Neural progenitor cell (in vitro differentiated cells): ENCODE measurements around the gene PLXNB2. TPM values are rescaled to one million over a fixed set of nuclear protein-coding genes. Genes with fewer than 3 reads are reported as not detected.

Source experiments
- DNase-seq: peaks from one replicate; pipeline ENCODE4 v3.0.0-alpha.2; 2016; ENCODE audit warnings: low spot score
- H2AFZ ChIP-seq: fragments of 200-600 bp; sonication (generic); replicated peaks from 2 replicates; pipeline ENCODE4 v1.6.1; 2016; ENCODE audit warnings: antibody characterized with exemption
- H3F3A ChIP-seq: fragments of 200-600 bp; sonication (generic); 2 replicates; pipeline ENCODE4 v1.6.1; 2016; ENCODE audit warnings: antibody characterized with exemption, low read depth
- H3K27ac ChIP-seq: fragments of 200-600 bp; sonication (generic); 2 replicates; pipeline ENCODE4 v1.5.1; 2016; ENCODE audit warnings: mild to moderate bottlenecking
- H3K27me3 ChIP-seq: fragments of 200-600 bp; sonication (generic); 2 replicates; pipeline ENCODE4 v1.6.1; 2016; ENCODE audit warnings: mild to moderate bottlenecking, moderate library complexity
- H3K36me3 ChIP-seq: fragments of 200-600 bp; sonication (generic); 2 replicates; pipeline ENCODE4 v1.5.1; 2016
- H3K4me1 ChIP-seq: fragments of 200-600 bp; sonication (generic); 2 replicates; pipeline ENCODE4 v1.6.1; 2016; ENCODE audit warnings: mixed run types
- H3K4me2 ChIP-seq: fragments of 200-600 bp; sonication (generic); 2 replicates; pipeline ENCODE4 v1.6.1; 2016
- H3K4me3 ChIP-seq: fragments of 200-600 bp; sonication (generic); 2 replicates; pipeline ENCODE4 v1.5.1; 2016
- H3K79me2 ChIP-seq: fragments of 200-600 bp; sonication (generic); 2 replicates; pipeline ENCODE4 v1.6.1; 2016; ENCODE audit warnings: low read depth
- H3K9ac ChIP-seq: fragments of 200-600 bp; sonication (generic); 2 replicates; pipeline ENCODE4 v1.6.1; 2016
- H3K9me3 ChIP-seq: fragments of 200-600 bp; sonication (generic); 2 replicates; pipeline ENCODE4 v1.5.1; 2016; ENCODE audit warnings: low read depth
- H4K20me1 ChIP-seq: fragments of 200-600 bp; sonication (generic); 2 replicates; pipeline ENCODE4 v1.6.1; 2016; ENCODE audit warnings: low read depth
- H3K27ac Mint-ChIP-seq: 3 replicates; pipeline ENCODE4 v1.8.0; 2021; ENCODE audit warnings: mixed read lengths
- H3K27me3 Mint-ChIP-seq: 2 replicates; pipeline ENCODE4 v1.8.0; 2022; ENCODE audit warnings: low read depth, mild to moderate bottlenecking, inconsistent platforms, moderate library complexity, mixed read lengths; ENCODE audit not compliant: insufficient read depth
- H3K36me3 Mint-ChIP-seq: 3 replicates; pipeline ENCODE4 v1.8.0; 2021; ENCODE audit warnings: mixed read lengths
- H3K4me1 Mint-ChIP-seq: 3 replicates; pipeline ENCODE4 v1.8.0; 2021; ENCODE audit warnings: mixed read lengths
- H3K4me3 Mint-ChIP-seq: 3 replicates; pipeline ENCODE4 v1.8.0; 2021; ENCODE audit warnings: mild to moderate bottlenecking, moderate library complexity, mixed read lengths
- H3K9me3 Mint-ChIP-seq: 3 replicates; pipeline ENCODE4 v1.8.0; 2020; ENCODE audit warnings: mixed read lengths
- EZH2 ChIP-seq: fragments of 200-600 bp; sonication (generic); IDR thresholded peaks from 2 replicates; pipeline ENCODE4 v1.6.1; 2017; ENCODE audit warnings: antibody characterized with exemption, mild to moderate bottlenecking, moderate library complexity
- EZH2phosphoT487 ChIP-seq: fragments of 200-600 bp; sonication (generic); IDR thresholded peaks from 2 replicates; pipeline ENCODE4 v1.6.1; 2017; ENCODE audit warnings: antibody characterized with exemption
- total RNA-seq: library from RNA; depleted of rRNA; stranded (reverse); fragments of >200 nt; gene quantifications from 2 replicates; pipeline ENCODE4 v1.2.3, GENCODE V29; 2015; ENCODE audit warnings: low replicate concordance
- TF ChIP-seq, protein P1 (sequence below): fragments of 200-600 bp; sonication (generic); IDR thresholded peaks from 2 replicates; pipeline ENCODE4 v1.5.1; 2017; ENCODE audit warnings: antibody characterized with exemption, mild to moderate bottlenecking

PLXNB2 gene
- total RNA-seq, 1 donor from 2014 or later: 32.4 TPM

DNA sequence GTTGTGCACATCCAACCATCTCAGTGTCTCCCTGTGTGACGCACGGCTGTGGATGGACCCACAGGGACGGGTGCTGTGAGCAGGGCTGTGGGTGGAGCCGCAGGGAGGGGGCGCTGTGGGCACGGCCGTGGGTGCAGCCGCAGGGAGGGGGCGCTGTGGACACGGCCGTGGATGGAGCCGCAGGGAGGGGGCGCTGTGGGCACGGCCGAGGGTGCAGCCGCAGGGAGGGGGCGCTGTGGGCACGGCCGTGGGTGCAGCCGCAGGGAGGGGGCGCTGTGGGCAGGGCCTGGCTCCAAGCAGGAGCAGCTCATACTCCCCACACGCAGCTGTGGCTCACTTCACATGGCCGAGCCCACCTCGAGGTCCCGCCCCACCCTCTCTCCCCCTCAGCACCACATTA, 31.3 kb downstream of the PLXNB2 start:
- Histone ChIP-seq H3K79me2 (no peaks in the 10 kb centered on the region), H3K36me3 (no peaks in the 10 kb centered on the region), H3K4me3 (no peak overlapping the region), H3F3A (peaks cover 33% of the 10 kb centered on the region), H4K20me1 (peaks cover 33% of the 10 kb centered on the region), H2AFZ (no peak overlapping the region), H3K27me3 (peaks cover 4% of the 10 kb centered on the region), H3K27ac (no peak overlapping the region), H3K9ac (no peak overlapping the region), H3K4me1 (peaks cover 14% of the 10 kb centered on the region), H3K9me3 (no peaks in the 10 kb centered on the region), H3K4me2 (no peak overlapping the region)
- Mint-ChIP-seq H3K4me1 (peaks cover 22% of the 10 kb centered on the region), H3K27ac (no peak overlapping the region), H3K9me3 (no peaks in the 10 kb centered on the region), H3K4me3 (no peak overlapping the region), H3K27me3 (peaks cover 10% of the 10 kb centered on the region), H3K36me3 (peaks cover 23% of the 10 kb centered on the region)
- TF ChIP-seq EZH2 (no peak), EZH2phosphoT487 (no peak)
- TF ChIP-seq, protein P1, sequence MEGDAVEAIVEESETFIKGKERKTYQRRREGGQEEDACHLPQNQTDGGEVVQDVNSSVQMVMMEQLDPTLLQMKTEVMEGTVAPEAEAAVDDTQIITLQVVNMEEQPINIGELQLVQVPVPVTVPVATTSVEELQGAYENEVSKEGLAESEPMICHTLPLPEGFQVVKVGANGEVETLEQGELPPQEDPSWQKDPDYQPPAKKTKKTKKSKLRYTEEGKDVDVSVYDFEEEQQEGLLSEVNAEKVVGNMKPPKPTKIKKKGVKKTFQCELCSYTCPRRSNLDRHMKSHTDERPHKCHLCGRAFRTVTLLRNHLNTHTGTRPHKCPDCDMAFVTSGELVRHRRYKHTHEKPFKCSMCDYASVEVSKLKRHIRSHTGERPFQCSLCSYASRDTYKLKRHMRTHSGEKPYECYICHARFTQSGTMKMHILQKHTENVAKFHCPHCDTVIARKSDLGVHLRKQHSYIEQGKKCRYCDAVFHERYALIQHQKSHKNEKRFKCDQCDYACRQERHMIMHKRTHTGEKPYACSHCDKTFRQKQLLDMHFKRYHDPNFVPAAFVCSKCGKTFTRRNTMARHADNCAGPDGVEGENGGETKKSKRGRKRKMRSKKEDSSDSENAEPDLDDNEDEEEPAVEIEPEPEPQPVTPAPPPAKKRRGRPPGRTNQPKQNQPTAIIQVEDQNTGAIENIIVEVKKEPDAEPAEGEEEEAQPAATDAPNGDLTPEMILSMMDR: peak; percentile 45
- no peak for DNase-seq

DNA sequence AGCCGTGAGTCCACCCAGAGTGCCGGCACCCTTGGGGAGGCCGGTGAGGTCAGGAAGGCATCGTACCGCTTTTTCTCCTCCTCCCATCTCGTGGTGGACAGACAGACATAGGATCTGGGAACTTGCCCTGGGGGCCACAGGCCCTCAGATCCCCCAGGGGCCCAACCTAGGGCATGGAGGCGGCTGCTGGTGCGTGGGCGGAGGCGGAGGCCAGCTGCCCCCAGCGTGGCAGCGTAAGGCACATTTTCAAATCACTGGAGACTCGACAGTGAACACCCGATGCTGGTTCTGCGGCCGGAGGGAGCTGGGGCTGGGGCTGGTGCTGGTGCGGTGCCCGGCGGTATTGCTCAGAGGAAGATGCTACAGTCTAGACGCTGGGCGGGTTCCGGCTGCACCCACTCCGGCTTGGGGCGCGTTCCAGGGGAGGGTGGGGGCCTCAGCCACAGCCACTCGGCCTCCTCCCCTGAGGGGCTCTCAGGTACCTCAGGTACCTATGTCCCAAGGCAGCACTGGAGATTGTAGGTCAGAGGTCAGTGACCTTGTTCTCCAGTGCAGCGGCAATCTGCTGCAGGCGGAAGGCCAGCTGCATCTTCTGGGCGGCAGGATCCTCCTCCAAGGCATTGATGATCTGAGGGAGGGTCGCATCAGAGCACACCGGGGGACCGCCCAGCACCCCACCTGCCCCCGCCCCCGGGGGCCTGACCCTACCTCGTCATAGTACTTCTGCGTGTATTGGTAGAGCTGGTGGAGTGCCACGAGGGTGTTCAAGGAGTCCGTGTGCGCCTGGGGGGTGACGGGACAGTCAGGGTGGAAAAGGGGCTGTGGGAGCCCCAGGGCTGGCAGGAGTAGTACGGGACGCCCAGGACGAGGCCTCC, 32.0 kb downstream of the PLXNB2 start:
- Histone ChIP-seq H3F3A (peaks cover 40% of the 10 kb centered on the region), H3K4me3 (no peak overlapping the region), H3K9ac (no peak overlapping the region), H3K36me3 (no peaks in the 10 kb centered on the region), H2AFZ (no peak overlapping the region), H3K4me1 (peaks cover 20% of the 10 kb centered on the region), H3K27ac (no peak overlapping the region), H4K20me1 (peaks cover 39% of the 10 kb centered on the region), H3K27me3 (peaks cover 11% of the 10 kb centered on the region), H3K9me3 (no peaks in the 10 kb centered on the region), H3K4me2 (no peak overlapping the region), H3K79me2 (no peaks in the 10 kb centered on the region)
- peaks cover 23% of the 10 kb centered on the region for H3K4me1 Mint-ChIP-seq
- H3K9me3 Mint-ChIP-seq: no peaks in the 10 kb centered on the region
- no peak for DNase-seq
- H3K4me3 Mint-ChIP-seq: no peak overlapping the region
- TF ChIP-seq EZH2phosphoT487: no peak
- TF ChIP-seq EZH2: no peak
- TF ChIP-seq, protein P1: no peak
- peaks cover 21% of the 10 kb centered on the region for H3K36me3 Mint-ChIP-seq
- peaks cover 10% of the 10 kb centered on the region for H3K27me3 Mint-ChIP-seq
- H3K27ac Mint-ChIP-seq: no peak overlapping the region

DNA sequence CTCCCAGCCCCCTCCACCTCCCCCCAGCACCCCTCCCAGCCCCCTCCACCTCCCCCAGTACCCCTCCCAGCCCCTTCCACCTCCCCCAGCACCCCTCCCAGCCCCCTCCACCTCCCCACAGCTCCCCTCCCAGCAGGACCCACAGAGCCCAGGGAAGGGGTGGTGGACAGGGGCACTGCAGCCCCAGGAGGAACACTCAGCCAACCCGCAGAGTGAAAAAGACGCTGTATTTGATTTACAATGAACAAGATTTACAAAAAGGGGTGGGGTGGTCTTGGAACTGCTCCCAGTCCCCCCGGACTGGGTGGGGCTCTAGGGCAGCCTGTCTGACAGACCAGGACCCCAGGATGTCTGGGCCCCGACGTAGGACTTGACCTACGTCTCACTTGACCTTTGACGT, 32.7 kb downstream of the PLXNB2 start:
- Histone ChIP-seq H3K4me2 (no peak overlapping the region), H3K4me1 (peaks cover 22% of the 10 kb centered on the region), H3K9me3 (no peaks in the 10 kb centered on the region), H3K4me3 (no peak overlapping the region), H3K27me3 (peaks cover 17% of the 10 kb centered on the region), H3K79me2 (no peaks in the 10 kb centered on the region), H3K9ac (no peak overlapping the region), H2AFZ (no peak overlapping the region), H3K27ac (no peak overlapping the region), H3F3A (peaks cover 40% of the 10 kb centered on the region), H3K36me3 (no peaks in the 10 kb centered on the region), H4K20me1 (peaks cover 39% of the 10 kb centered on the region)
- Mint-ChIP-seq H3K9me3 (no peaks in the 10 kb centered on the region), H3K4me1 (peaks cover 23% of the 10 kb centered on the region), H3K27me3 (peaks cover 10% of the 10 kb centered on the region), H3K36me3 (peaks cover 21% of the 10 kb centered on the region), H3K4me3 (no peak overlapping the region), H3K27ac (no peak overlapping the region)
- DNase-seq: no peak
- TF ChIP-seq, protein P1: no peak
- TF ChIP-seq EZH2 (no peak), EZH2phosphoT487 (no peak)
